ENCODE data around the gene SIRT2. TPM values are rescaled to one million over a fixed set of nuclear protein-coding genes. Genes with fewer than 3 reads are reported as not detected.
"Not testable (repeated sequence)": the region's sequence is repeated elsewhere in the genome, so short reads cannot be mapped to it uniquely, and the experiment has no call there.

The SIRT2 gene
- total RNA-seq, 2 donors from 2014 or later: 33.2 to 39.6 TPM

- Histone ChIP-seq H3K27ac (no peak overlapping the region), H3K36me3 (replicated peaks in 1 of 2; ENCODE audit: insufficient read depth in 1 of 2, low read depth in 2 of 2) (no peaks in the 10 kb centered on the region), H3K9me3 (no peaks in the 10 kb centered on the region), H3K4me1 (no peaks in the 10 kb centered on the region), H3K4me3 (no peak overlapping the region), H3K27me3 (no peaks in the 10 kb centered on the region)
- intact Hi-C loops (cut with DNase I): no loop called here
- TF ChIP-seq POLR2A (IDR thresholded peaks at IDR 0.05) (no peak), CTCF (IDR thresholded peaks at IDR 0.05) (no peak)
- ATAC-seq (no peak), DNase-seq (no peak)
- 84 to 92% methylated on average over 15 to 20 of the region's 20 CpGs for WGBS, 2 donors
These were observed 43.2 kb upstream of the SIRT2 start for GRCh38 chr19:38942471-38943181.

GRCh38 chr19:38941979-38942378, 42.6 kb upstream of the SIRT2 start:
- ATAC-seq: no peak
- Histone ChIP-seq H3K4me1 (no peaks in the 10 kb centered on the region), H3K27ac (no peak overlapping the region), H3K36me3 (replicated peaks in 1 of 2; ENCODE audit: insufficient read depth in 1 of 2, low read depth in 2 of 2) (no peaks in the 10 kb centered on the region), H3K4me3 (no peak overlapping the region), H3K9me3 (no peaks in the 10 kb centered on the region), H3K27me3 (no peaks in the 10 kb centered on the region)
- intact Hi-C loops (cut with DNase I): no loop called here
- no peak for DNase-seq
- TF ChIP-seq POLR2A (IDR thresholded peaks at IDR 0.05) (no peak), CTCF (IDR thresholded peaks at IDR 0.05) (no peak)
- WGBS, 2 donors: 74 to 75% methylated on average over 2 of the region's 2 CpGs

GRCh38 chr19:38941466-38941865, 42.0 kb upstream of the SIRT2 start:
- H3K4me1 ChIP-seq; H3K27me3 ChIP-seq; H3K9me3 ChIP-seq; DNase-seq; H3K27ac ChIP-seq; intact Hi-C loops (cut with DNase I); H3K36me3 ChIP-seq (replicated peaks in 1 of 2; ENCODE audit: insufficient read depth in 1 of 2, low read depth in 2 of 2); ATAC-seq; H3K4me3 ChIP-seq: not testable (repeated sequence)
- 77 to 81% methylated on average over 5 of the region's 5 CpGs for WGBS, 2 donors

GRCh38 chr19:38939957-38940356, 40.5 kb upstream of the SIRT2 start:
- ATAC-seq (no peak), DNase-seq (no peak)
- intact Hi-C loops (cut with DNase I): no loop called here
- H3K27me3 ChIP-seq: no peaks in the 10 kb centered on the region
- H3K9me3 ChIP-seq: no peaks in the 10 kb centered on the region
- H3K27ac ChIP-seq: no peak overlapping the region
- 54 to 55% methylated on average over 5 of the region's 5 CpGs for WGBS, 2 donors
- no peaks in the 10 kb centered on the region for H3K36me3 ChIP-seq (replicated peaks in 1 of 2; ENCODE audit: insufficient read depth in 1 of 2, low read depth in 2 of 2)
- TF ChIP-seq CTCF (IDR thresholded peaks at IDR 0.05): no peak
- no peak for TF ChIP-seq POLR2A (IDR thresholded peaks at IDR 0.05)
- peaks cover 2% of the 10 kb centered on the region for H3K4me1 ChIP-seq
- no peak overlapping the region for H3K4me3 ChIP-seq

- H3K27me3 ChIP-seq: no peaks in the 10 kb centered on the region
- H3K36me3 ChIP-seq (replicated peaks in 1 of 2; ENCODE audit: insufficient read depth in 1 of 2, low read depth in 2 of 2): no peaks in the 10 kb centered on the region
- H3K9me3 ChIP-seq: no peaks in the 10 kb centered on the region
- WGBS, 2 donors: 74 to 83% methylated on average over 3 to 4 of the region's 4 CpGs
- ATAC-seq: no peak
- intact Hi-C loops (cut with DNase I): no loop called here
- no peak overlapping the region for H3K27ac ChIP-seq
- TF ChIP-seq POLR2A (IDR thresholded peaks at IDR 0.05) (no peak), CTCF (IDR thresholded peaks at IDR 0.05) (no peak)
- H3K4me3 ChIP-seq: no peak overlapping the region
- peaks cover 38% of the 10 kb centered on the region for H3K4me1 ChIP-seq
- no peak for DNase-seq
These were observed 34.1 kb upstream of the SIRT2 start for GRCh38 chr19:38933544-38933943.

Data from body of pancreas (tissue), 4 donors.